Measurements from ENCODE around the gene NQO2.
A peak's percentile ranks its signal among the peaks of the same experiment; 100 is the strongest.
"Not testable (repeated sequence)": the region's sequence is repeated elsewhere in the genome, so short reads cannot be mapped to it uniquely, and the experiment has no call there.

NQO2 gene

DNA sequence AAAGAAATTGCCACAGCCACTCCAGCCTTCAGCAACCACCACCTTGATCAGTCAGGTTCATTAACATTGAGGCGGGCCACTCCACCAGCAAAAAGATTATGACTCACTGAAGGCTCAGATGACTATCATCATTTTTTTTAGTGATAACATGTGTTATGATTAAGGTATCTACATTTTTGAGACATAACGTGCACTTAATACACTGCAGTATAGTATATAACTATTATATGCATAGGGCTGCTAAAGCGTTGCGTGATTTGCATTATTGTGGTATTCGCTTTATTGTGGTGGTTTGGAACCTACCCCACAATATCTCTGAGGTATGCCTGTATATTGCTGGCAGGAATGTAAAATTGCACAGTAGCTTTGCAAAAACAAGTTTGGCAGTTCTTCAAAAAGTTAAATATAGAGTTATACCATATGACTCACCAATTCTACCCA is 61.8 kb downstream of the NQO2 start:
- peak; percentile 71 for DNase-seq (ENCODE audit: low read depth)
- TF ChIP-seq CTCF (conservative IDR thresholded peaks at IDR 0.05; ENCODE audit: low read depth, low read length), result peak; percentile 41
- no peak overlapping the region for H3K4me3 ChIP-seq (ENCODE audit: low read length)

DNA sequence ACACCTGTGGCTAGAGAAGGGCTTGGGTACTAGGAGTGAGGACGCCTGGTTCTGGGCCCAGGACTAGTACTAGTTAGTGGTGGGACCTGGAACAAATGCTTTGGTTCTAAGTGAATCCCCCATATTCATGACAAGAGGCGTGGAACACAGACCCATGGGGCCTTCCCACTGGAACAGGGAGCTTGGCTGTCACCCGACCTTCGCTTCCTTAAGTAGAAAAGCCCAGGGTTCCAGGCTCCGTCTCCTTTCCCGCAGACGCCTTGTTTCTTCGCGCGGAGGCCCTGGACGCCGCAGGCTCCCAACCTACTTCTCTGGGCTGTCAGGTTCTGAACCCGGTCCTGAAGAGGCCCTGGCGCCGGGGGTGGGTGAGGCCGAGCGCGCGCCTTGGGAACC is 63.6 kb downstream of the NQO2 start:
- not testable (repeated sequence) for H3K4me3 ChIP-seq (ENCODE audit: low read length); DNase-seq (ENCODE audit: low read depth)

GRCh38 chr6:3063733-3064700 is 64.3 kb downstream of the NQO2 start:
- TF ChIP-seq CTCF (conservative IDR thresholded peaks at IDR 0.05; ENCODE audit: low read depth, low read length), result no peak
- DNase-seq (ENCODE audit: low read depth), result no peak
- H3K4me3 ChIP-seq (ENCODE audit: low read length), result peak overlapping the region; percentile 57

- peak; percentile 41 for DNase-seq (ENCODE audit: low read depth)
- peak; percentile 29 for TF ChIP-seq CTCF (conservative IDR thresholded peaks at IDR 0.05; ENCODE audit: low read depth, low read length)
- H3K4me3 ChIP-seq (ENCODE audit: low read length), result peak within 1 kb of the TSS; percentile 79
Measured at GRCh38 chr6:3068329-3069214, 68.9 kb downstream of the NQO2 start, which contains the start of gene RIPK1. RIPK1 (plus strand) TSS chr6:3068494; CDS start chr6:3076824, 8,330 bp downstream.
